ENCODE results near the gene JUP.
"Not testable (repeated sequence)": the region's sequence is repeated elsewhere in the genome, so short reads cannot be mapped to it uniquely, and the experiment has no call there.

Gene JUP

GRCh38 chr17:41786227-41787020 is at the start of gene JUP:
Gene JUP, minus strand, starts transcription at chr17:41786711. Its CDS starts 14,857 bp downstream, at chr17:41771854.
- peak; percentile 100 for DNase-seq

GRCh38 chr17:41835800-41836549 is 49.5 kb upstream of the JUP start, which contains the start of gene NT5C3B:
Gene NT5C3B, minus strand, starts transcription at chr17:41836232. Its CDS starts 39 bp downstream, at chr17:41836193.
- DNase-seq, result peak; percentile 76

- peak; percentile 45 for DNase-seq
These were observed 48.8 kb upstream of the JUP start for GRCh38 chr17:41835214-41835799.

- not testable (repeated sequence) for DNase-seq
These were observed 43.5 kb upstream of the JUP start for GRCh38 chr17:41829961-41830360.

- no peak for DNase-seq
These were observed 38.8 kb upstream of the JUP start for GRCh38 chr17:41825175-41825845.

- DNase-seq, result peak; percentile 46
These were observed 37.6 kb upstream of the JUP start for GRCh38 chr17:41824086-41824485.

- DNase-seq, result peak; percentile 41
These were observed 37.1 kb upstream of the JUP start for GRCh38 chr17:41823580-41823979.

GRCh38 chr17:41823141-41823524 is 36.6 kb upstream of the JUP start:
- DNase-seq, result no peak

GRCh38 chr17:41822216-41823140 is 36.0 kb upstream of the JUP start:
- DNase-seq, result no peak

GRCh38 chr17:41821776-41822175 is 35.3 kb upstream of the JUP start:
- no peak for DNase-seq

- DNase-seq, result no peak
These were observed 31.5 kb upstream of the JUP start for GRCh38 chr17:41818024-41818423.

- no peak for DNase-seq
These were observed 30.3 kb upstream of the JUP start for GRCh38 chr17:41816637-41817320.

GRCh38 chr17:41814195-41814594 is 27.7 kb upstream of the JUP start:
- DNase-seq, result no peak

- DNase-seq, result no peak
These were observed 27.2 kb upstream of the JUP start for GRCh38 chr17:41813699-41814124.

GRCh38 chr17:41813152-41813680 is 26.7 kb upstream of the JUP start:
- DNase-seq, result no peak

- DNase-seq, result peak; percentile 90
These were observed 26.1 kb upstream of the JUP start, which contains the start of gene FKBP10 for GRCh38 chr17:41812381-41813151. Gene FKBP10, plus strand, starts transcription at chr17:41813004. Its CDS starts 31 bp downstream, at chr17:41813035.

- DNase-seq, result peak; percentile 86
These were observed 25.3 kb upstream of the JUP start, which contains the start of gene P3H4 for GRCh38 chr17:41811549-41812380. Gene P3H4, minus strand, starts transcription at chr17:41811949. Its CDS starts 34 bp downstream, at chr17:41811915.

- DNase-seq, result peak; percentile 59
These were observed 24.4 kb upstream of the JUP start for GRCh38 chr17:41810659-41811548.

Measured in NCI-H82 (cell line).